ENCODE results near the gene RBMX.

DNA sequence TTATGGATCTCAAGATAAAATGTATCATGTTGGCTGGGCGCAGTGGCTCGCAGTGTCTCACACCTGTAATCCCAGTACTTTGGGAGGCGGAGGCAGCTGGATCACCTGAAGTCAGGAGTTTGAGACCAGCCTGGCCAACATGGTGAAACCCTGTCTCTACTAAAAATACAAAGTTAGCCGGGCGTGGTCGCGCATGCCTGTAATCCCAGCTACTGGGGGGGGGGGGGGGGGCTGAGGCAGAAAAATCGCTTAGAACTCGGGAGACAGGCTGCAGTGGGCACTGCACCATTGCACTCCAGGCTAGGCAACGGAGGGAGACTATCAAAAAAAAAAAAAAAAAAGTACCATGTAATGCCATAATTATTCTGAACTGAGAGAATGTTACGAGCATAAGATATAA lies 2.1 kb downstream of the RBMX start:
- no peak for TF ChIP-seq TAF1 (IDR thresholded peaks at IDR 0.05; ENCODE audit: low read depth, low read length)
- no peak for TF ChIP-seq POLR2A (IDR thresholded peaks at IDR 0.05; ENCODE audit: low read depth, low read length)
- TF ChIP-seq POLR2AphosphoS5 (IDR thresholded peaks at IDR 0.05; ENCODE audit: low read depth, low read length), result no peak
- no peak for TF ChIP-seq SPI1 (IDR thresholded peaks at IDR 0.05; ENCODE audit: low read depth, low read length)
- TF ChIP-seq PAX5 (IDR thresholded peaks at IDR 0.05; ENCODE audit: insufficient read depth, low read length, severe bottlenecking), result no peak

Data from GM12891 (cell line).